ENCODE measurements around the gene MCCD1. TPM values are rescaled to one million over a fixed set of nuclear protein-coding genes. Genes with fewer than 3 reads are reported as not detected.

MCCD1 gene
- total and polyA plus RNA-seq, 2 experiments from 2014 or later, result not detected

GRCh38 chr6:31525932-31526591, 2.7 kb upstream of the MCCD1 start:
- H3K27me3 ChIP-seq (replicated peaks; ENCODE audit: insufficient read depth), result no peaks in the 10 kb centered on the region
- H3K4me1 ChIP-seq (ENCODE audit: insufficient read depth), result peaks cover 18% of the 10 kb centered on the region
- no peaks in the 10 kb centered on the region for H3K9me3 ChIP-seq (ENCODE audit: low read depth)
- 57 to 61% methylated on average over 4 of the region's 4 CpGs for WGBS, 2 experiments (ENCODE audit: low coverage in 1 of 2, low lambda C conversion rate in 2 of 2, missing lambda C conversion rate in 2 of 2)
- H3K36me3 ChIP-seq (ENCODE audit: low read depth), result peaks cover 13% of the 10 kb centered on the region; the same call in 1 of the 2 replicates
- TF ChIP-seq EZH2 (IDR thresholded peaks at IDR 0.05; ENCODE audit: insufficient read depth, poor library complexity, severe bottlenecking) (no peak), EZH2phosphoT487 (IDR thresholded peaks at IDR 0.05; ENCODE audit: insufficient read depth, low read depth) (no peak)
- in situ Hi-C loops (cut with MboI), result no loop called here
- no peak overlapping the region for H3K4me3 ChIP-seq
- no peaks in the 10 kb centered on the region for H3K9me2 ChIP-seq (ENCODE audit: insufficient read depth)
- peak overlapping the region; percentile 46 for H3K9ac ChIP-seq
- peak overlapping the region; percentile 47 for H3K4me2 ChIP-seq (ENCODE audit: unreplicated experiment)
- peak overlapping the region; percentile 81 for H3K27ac ChIP-seq
- peak; percentile 74 for DNase-seq
- H3K79me2 ChIP-seq (ENCODE audit: insufficient read depth), result no peaks in the 10 kb centered on the region
- H4K20me1 ChIP-seq (ENCODE audit: insufficient read depth), result no peaks in the 10 kb centered on the region
- no peak overlapping the region for H2AFZ ChIP-seq
- peaks cover 37% of the 10 kb centered on the region for H3F3A ChIP-seq (ENCODE audit: insufficient read depth)

- Histone ChIP-seq H3K4me1 (ENCODE audit: insufficient read depth) (peaks cover 18% of the 10 kb centered on the region), H3K27ac (no peak overlapping the region), H3F3A (ENCODE audit: insufficient read depth) (peaks cover 58% of the 10 kb centered on the region), H3K4me3 (no peak overlapping the region), H3K36me3 (ENCODE audit: low read depth) (peaks cover 35% of the 10 kb centered on the region), H3K9ac (no peak overlapping the region), H3K4me2 (ENCODE audit: unreplicated experiment) (no peak overlapping the region), H3K27me3 (replicated peaks; ENCODE audit: insufficient read depth) (no peaks in the 10 kb centered on the region), H3K9me2 (ENCODE audit: insufficient read depth) (no peaks in the 10 kb centered on the region), H3K9me3 (ENCODE audit: low read depth) (no peaks in the 10 kb centered on the region), H4K20me1 (ENCODE audit: insufficient read depth) (no peaks in the 10 kb centered on the region; the same call in 1 of the 2 replicates), H3K79me2 (ENCODE audit: insufficient read depth) (peaks cover 10% of the 10 kb centered on the region; the same call in 1 of the 2 replicates), H2AFZ (no peak overlapping the region)
- in situ Hi-C loops (cut with MboI), result no loop called here
- TF ChIP-seq EZH2 (IDR thresholded peaks at IDR 0.05; ENCODE audit: insufficient read depth, poor library complexity, severe bottlenecking), result no peak
- no peak for TF ChIP-seq EZH2phosphoT487 (IDR thresholded peaks at IDR 0.05; ENCODE audit: insufficient read depth, low read depth)
- WGBS, 2 experiments (ENCODE audit: low coverage in 1 of 2, low lambda C conversion rate in 2 of 2, missing lambda C conversion rate in 2 of 2), result 97 to 98% methylated on average over 4 of the region's 4 CpGs
- DNase-seq, result no peak
These were observed 420 bp upstream of the MCCD1 start for GRCh38 chr6:31528307-31528777.

GRCh38 chr6:31529329-31530150, 778 bp downstream of the MCCD1 start:
- H2AFZ ChIP-seq, result no peak overlapping the region
- no peak for TF ChIP-seq EZH2phosphoT487 (IDR thresholded peaks at IDR 0.05; ENCODE audit: insufficient read depth, low read depth)
- TF ChIP-seq EZH2 (IDR thresholded peaks at IDR 0.05; ENCODE audit: insufficient read depth, poor library complexity, severe bottlenecking), result no peak

GRCh38 chr6:31530659-31531058, 1.9 kb downstream of the MCCD1 start:
- Histone ChIP-seq H3K4me3 (no peak overlapping the region), H3K4me2 (ENCODE audit: unreplicated experiment) (no peak overlapping the region), H3K9me3 (ENCODE audit: low read depth) (no peaks in the 10 kb centered on the region), H3K27me3 (replicated peaks; ENCODE audit: insufficient read depth) (no peaks in the 10 kb centered on the region), H2AFZ (no peak overlapping the region), H3F3A (ENCODE audit: insufficient read depth) (peaks cover 76% of the 10 kb centered on the region), H4K20me1 (ENCODE audit: insufficient read depth) (peaks cover under 1% of the 10 kb centered on the region; the same call in 1 of the 2 replicates), H3K27ac (no peak overlapping the region), H3K4me1 (ENCODE audit: insufficient read depth) (peaks cover 15% of the 10 kb centered on the region), H3K36me3 (ENCODE audit: low read depth) (peaks cover 58% of the 10 kb centered on the region), H3K9ac (no peak overlapping the region), H3K79me2 (ENCODE audit: insufficient read depth) (peaks cover 33% of the 10 kb centered on the region), H3K9me2 (ENCODE audit: insufficient read depth) (no peaks in the 10 kb centered on the region)
- 66 to 71% methylated on average over 6 of the region's 6 CpGs for WGBS, 2 experiments (ENCODE audit: low coverage in 1 of 2, low lambda C conversion rate in 2 of 2, missing lambda C conversion rate in 2 of 2)
- DNase-seq, result no peak
- TF ChIP-seq EZH2 (IDR thresholded peaks at IDR 0.05; ENCODE audit: insufficient read depth, poor library complexity, severe bottlenecking) (no peak), EZH2phosphoT487 (IDR thresholded peaks at IDR 0.05; ENCODE audit: insufficient read depth, low read depth) (no peak)
- in situ Hi-C loops (cut with MboI), result no loop called here

More at GRCh38 chr6:31529329-31530150, 778 bp downstream of the MCCD1 start:
- H3K9ac ChIP-seq, result no peak overlapping the region
- no peaks in the 10 kb centered on the region for H3K27me3 ChIP-seq (replicated peaks; ENCODE audit: insufficient read depth)
- DNase-seq, result no peak
- peaks cover 22% of the 10 kb centered on the region for H3K79me2 ChIP-seq (ENCODE audit: insufficient read depth)
- H3K36me3 ChIP-seq (ENCODE audit: low read depth), result peaks cover 47% of the 10 kb centered on the region
- H4K20me1 ChIP-seq (ENCODE audit: insufficient read depth), result no peaks in the 10 kb centered on the region; the same call in 1 of the 2 replicates
- 0 out of 2 replicates have a peak overlapping the region, but pooled peaks have one; percentile 11 for H3K27ac ChIP-seq
- H3K4me1 ChIP-seq (ENCODE audit: insufficient read depth), result peaks cover 18% of the 10 kb centered on the region
- H3K9me3 ChIP-seq (ENCODE audit: low read depth), result no peaks in the 10 kb centered on the region
- H3K4me3 ChIP-seq, result no peak overlapping the region
- no peak overlapping the region for H3K4me2 ChIP-seq (ENCODE audit: unreplicated experiment)
- peaks cover 70% of the 10 kb centered on the region for H3F3A ChIP-seq (ENCODE audit: insufficient read depth)
- in situ Hi-C loops (cut with MboI), result no loop called here
- H3K9me2 ChIP-seq (ENCODE audit: insufficient read depth), result no peaks in the 10 kb centered on the region
- WGBS, 2 experiments (ENCODE audit: low coverage in 1 of 2, low lambda C conversion rate in 2 of 2, missing lambda C conversion rate in 2 of 2), result 47 to 50% methylated on average over 12 of the region's 12 CpGs
